Stomach (tissue), 4 donors: ENCODE measurements around the gene FBXL7.

Experiments
- POLR2AphosphoS5 ChIP-seq, 3 donors: sonication (generic); formaldehyde crosslinking; IDR thresholded peaks; one replicate each; pipeline ENCODE4 v1.6.1; 2016; ENCODE audit warnings: antibody characterized with exemption in 3 of 3
- TF ChIP-seq, protein P1 (sequence below), 7 experiments: fragments of 450-650 bp in 4 of 7; fragments of 200-600 bp in 3 of 7; sonication (generic) in 3 of 7; IDR thresholded peaks; one replicate each; pipeline ENCODE4 v1.5.1; 2016 to 2019; ENCODE audit warnings: antibody characterized with exemption in 7 of 7, control low read depth in 2 of 7, mild to moderate bottlenecking in 1 of 7

DNA sequence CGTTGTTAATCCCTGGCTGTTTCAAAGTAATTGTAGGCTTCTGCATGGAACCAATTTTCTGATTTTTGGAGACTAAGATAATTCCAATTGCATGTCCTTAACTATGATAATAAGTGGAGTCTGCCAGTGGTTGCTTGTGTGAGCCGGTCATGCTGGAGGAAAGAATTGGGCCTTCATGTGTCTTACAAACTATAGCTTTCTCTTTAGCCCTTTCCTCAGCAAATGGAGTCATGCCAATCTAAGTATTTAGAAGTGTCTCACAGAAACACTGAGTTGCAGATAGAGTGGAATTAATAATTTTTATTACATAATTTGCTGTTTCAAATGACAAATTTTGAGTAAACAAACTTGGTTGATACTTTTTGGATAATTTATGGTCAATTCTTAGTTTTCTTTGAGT, 200.4 kb downstream of the FBXL7 start:
- TF ChIP-seq, protein P1, sequence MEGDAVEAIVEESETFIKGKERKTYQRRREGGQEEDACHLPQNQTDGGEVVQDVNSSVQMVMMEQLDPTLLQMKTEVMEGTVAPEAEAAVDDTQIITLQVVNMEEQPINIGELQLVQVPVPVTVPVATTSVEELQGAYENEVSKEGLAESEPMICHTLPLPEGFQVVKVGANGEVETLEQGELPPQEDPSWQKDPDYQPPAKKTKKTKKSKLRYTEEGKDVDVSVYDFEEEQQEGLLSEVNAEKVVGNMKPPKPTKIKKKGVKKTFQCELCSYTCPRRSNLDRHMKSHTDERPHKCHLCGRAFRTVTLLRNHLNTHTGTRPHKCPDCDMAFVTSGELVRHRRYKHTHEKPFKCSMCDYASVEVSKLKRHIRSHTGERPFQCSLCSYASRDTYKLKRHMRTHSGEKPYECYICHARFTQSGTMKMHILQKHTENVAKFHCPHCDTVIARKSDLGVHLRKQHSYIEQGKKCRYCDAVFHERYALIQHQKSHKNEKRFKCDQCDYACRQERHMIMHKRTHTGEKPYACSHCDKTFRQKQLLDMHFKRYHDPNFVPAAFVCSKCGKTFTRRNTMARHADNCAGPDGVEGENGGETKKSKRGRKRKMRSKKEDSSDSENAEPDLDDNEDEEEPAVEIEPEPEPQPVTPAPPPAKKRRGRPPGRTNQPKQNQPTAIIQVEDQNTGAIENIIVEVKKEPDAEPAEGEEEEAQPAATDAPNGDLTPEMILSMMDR (IDR thresholded peaks at IDR 0.05), result no peak
- TF ChIP-seq POLR2AphosphoS5 (IDR thresholded peaks at IDR 0.05), result no peak
